Tibial nerve (tissue), 4 donors: ENCODE measurements around the gene CDKN1B. TPM values are rescaled to one million over a fixed set of nuclear protein-coding genes. Genes with fewer than 3 reads are reported as not detected.

ENCODE experiments used
- DNase-seq, 2 donors: peaks; one replicate each; pipeline ENCODE4 v3.0.0-alpha.2; 2019; ENCODE audit warnings: low spot score in 2 of 2
- H3K27ac ChIP-seq, 4 donors: fragments of 200-600 bp; sonication (generic) in 3 of 4; one replicate each; pipeline ENCODE4 v1.5.1; 2017 to 2019; ENCODE audit warnings: mild to moderate bottlenecking in 1 of 4
- H3K27me3 ChIP-seq, 2 donors: fragments of 200-600 bp; sonication (generic) in 1 of 2; one replicate each; pipeline versions ENCODE4 v1.5.1 to v1.6.0; 2017 to 2019
- H3K36me3 ChIP-seq, 3 donors: fragments of 200-600 bp; sonication (generic); one replicate each; pipeline ENCODE4 v1.5.1; 2018 to 2019
- H3K4me1 ChIP-seq, 4 donors: fragments of 200-600 bp; sonication (generic) in 3 of 4; one replicate each; pipeline ENCODE4 v1.5.1; 2017 to 2019
- H3K4me3 ChIP-seq, 4 donors: fragments of 200-600 bp; sonication (generic) in 3 of 4; one replicate each; pipeline ENCODE4 v1.5.1; 2017 to 2019; ENCODE audit warnings: mild to moderate bottlenecking in 1 of 4, moderate library complexity in 1 of 4
- H3K9me3 ChIP-seq, 4 donors: fragments of 200-600 bp; sonication (generic) in 3 of 4; one replicate each; pipeline ENCODE4 v1.5.1; 2017 to 2019
- CTCF ChIP-seq, 5 experiments: fragments of 200-600 bp in 3 of 5; fragments of 450-650 bp in 2 of 5; sonication (generic) in 3 of 5; IDR thresholded peaks; one replicate each; pipeline ENCODE4 v1.5.1; 2016 to 2019; ENCODE audit warnings: antibody characterized with exemption in 5 of 5, mild to moderate bottlenecking in 3 of 5, moderate library complexity in 2 of 5
- EP300 ChIP-seq, 2 donors: sonication (generic); formaldehyde crosslinking; IDR thresholded peaks; one replicate each; pipeline ENCODE4 v1.6.1; 2017; ENCODE audit warnings: antibody characterized with exemption in 2 of 2, mild to moderate bottlenecking in 1 of 2
- POLR2A ChIP-seq, 2 donors: fragments of 450-650 bp; IDR thresholded peaks; one replicate each; pipeline ENCODE4 v1.6.1; 2017; ENCODE audit warnings: antibody characterized with exemption in 2 of 2, mild to moderate bottlenecking in 2 of 2, moderate library complexity in 2 of 2
- WGBS, 2 donors: methylation state at CpG; one replicate each; pipeline ENCODE4 v1.1.5; 2018; 5-methylcytosine and 5-hydroxymethylcytosine counted together
- total RNA-seq, 4 donors: library from RNA; depleted of rRNA; stranded (reverse); fragments of >200 nt; gene quantifications; one replicate each; pipeline ENCODE4 v1.1.0, GENCODE V29; 2016

CDKN1B gene
- total RNA-seq, 4 donors from 2014 or later, result 77.4 to 142 (median 114) TPM

GRCh38 chr12:12718381-12718759 is 1.2 kb downstream of the CDKN1B start:
- no peak for DNase-seq
- TF ChIP-seq POLR2A (IDR thresholded peaks at IDR 0.05) (no peak), EP300 (IDR thresholded peaks at IDR 0.05) (peak in 1 of 2 donors; percentile 50), CTCF (IDR thresholded peaks at IDR 0.05) (no peak)
- H3K36me3 ChIP-seq, result peaks cover 0 to 15% (median 0%) of the 10 kb centered on the region in 3 donors

DNA sequence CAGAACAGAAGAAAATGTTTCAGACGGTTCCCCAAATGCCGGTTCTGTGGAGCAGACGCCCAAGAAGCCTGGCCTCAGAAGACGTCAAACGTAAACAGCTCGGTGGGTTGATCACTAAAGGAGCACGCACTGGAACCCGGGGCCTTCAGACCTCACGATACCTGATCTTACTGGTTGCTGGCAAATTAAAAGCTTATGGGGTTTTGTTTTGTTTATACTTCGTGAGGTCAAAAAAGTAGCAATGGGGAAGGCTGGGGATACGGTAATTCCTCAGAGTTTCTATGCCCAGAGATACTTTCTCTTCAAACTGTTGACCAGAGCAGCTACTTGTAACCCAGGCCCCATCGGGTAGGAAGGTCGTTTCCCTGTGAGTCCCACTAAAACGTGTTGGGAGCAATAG is 1.7 kb downstream of the CDKN1B start:
- TF ChIP-seq CTCF (IDR thresholded peaks at IDR 0.05) (no peak), EP300 (IDR thresholded peaks at IDR 0.05) (no peak), POLR2A (IDR thresholded peaks at IDR 0.05) (no peak)
- peak overlapping the region; percentile 64 to 96 (median 71) for H3K4me3 ChIP-seq
- peaks cover 0 to 15% (median 0%) of the 10 kb centered on the region in 3 donors for H3K36me3 ChIP-seq
- peaks cover 0 to 63% (median 44%) of the 10 kb centered on the region in 4 donors for H3K4me1 ChIP-seq
- DNase-seq, result no peak
- H3K27me3 ChIP-seq, result no peaks in the 10 kb centered on the region
- WGBS, 2 donors, result 0% methylated on average over 14 of the region's 14 CpGs
- H3K27ac ChIP-seq, result peak overlapping the region; percentile 96 to 100 (median 100)
- H3K9me3 ChIP-seq, result no peaks in the 10 kb centered on the region

More at GRCh38 chr12:12718381-12718759, 1.2 kb downstream of the CDKN1B start:
- 0 to 2% methylated on average over 9 of the region's 9 CpGs for WGBS, 2 donors
- Histone ChIP-seq H3K4me1 (peaks cover 0 to 66% (median 48%) of the 10 kb centered on the region in 4 donors), H3K27me3 (no peaks in the 10 kb centered on the region), H3K4me3 (peak overlapping the region; percentile 64 to 96 (median 71)), H3K27ac (peak overlapping the region; percentile 96 to 100 (median 100)), H3K9me3 (no peaks in the 10 kb centered on the region)

GRCh38 chr12:12719496-12719895 is 2.3 kb downstream of the CDKN1B start:
- Histone ChIP-seq H3K4me3 (peak overlapping the region; percentile 64 to 96 (median 71)), H3K27me3 (no peaks in the 10 kb centered on the region), H3K4me1 (peaks cover 0 to 57% (median 40%) of the 10 kb centered on the region in 4 donors), H3K9me3 (no peaks in the 10 kb centered on the region), H3K36me3 (peaks cover 0 to 15% (median 0%) of the 10 kb centered on the region in 3 donors), H3K27ac (peak overlapping the region; percentile 96 to 100 (median 100))
- 2 to 6% methylated on average over 3 of the region's 3 CpGs for WGBS, 2 donors
- no peak for DNase-seq
- TF ChIP-seq EP300 (IDR thresholded peaks at IDR 0.05) (peak in 1 of 2 donors; percentile 58), CTCF (IDR thresholded peaks at IDR 0.05) (no peak)

DNA sequence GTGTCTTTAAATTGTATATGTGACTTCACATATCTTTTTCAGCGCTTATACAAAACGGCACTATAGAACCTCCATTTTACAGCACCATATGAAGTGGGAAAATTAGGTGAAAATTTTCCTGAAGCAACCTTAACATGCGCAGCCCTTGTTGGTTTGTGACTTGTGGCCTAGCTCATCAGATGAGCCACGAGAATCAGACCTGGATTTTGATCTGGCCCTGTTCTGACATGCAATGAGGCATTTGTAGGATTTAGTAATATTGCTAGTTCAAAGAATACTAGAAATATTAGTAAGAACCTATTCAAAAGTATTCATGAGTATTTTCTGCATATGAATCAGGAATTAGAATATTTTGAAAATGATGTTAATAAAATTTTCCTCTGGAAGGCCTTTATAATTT is 2.9 kb downstream of the CDKN1B start:
- Histone ChIP-seq H3K4me1 (peaks cover 0 to 52% (median 35%) of the 10 kb centered on the region in 4 donors), H3K4me3 (peak overlapping the region; percentile 64 to 96 (median 71))
- 41 to 50% methylated on average over 4 of the region's 4 CpGs for WGBS, 2 donors

More for the DNA sequence above, 2.9 kb downstream of the CDKN1B start:
- Histone ChIP-seq H3K27ac (peak overlapping the region; percentile 96 to 100 (median 100)), H3K36me3 (peaks cover 0 to 15% (median 0%) of the 10 kb centered on the region in 3 donors), H3K9me3 (no peaks in the 10 kb centered on the region), H3K27me3 (no peaks in the 10 kb centered on the region)
- DNase-seq, result no peak
- no peak for TF ChIP-seq EP300 (IDR thresholded peaks at IDR 0.05)
- TF ChIP-seq POLR2A (IDR thresholded peaks at IDR 0.05), result no peak
- no peak for TF ChIP-seq CTCF (IDR thresholded peaks at IDR 0.05)
